MG63 (cell line): ENCODE results near the gene RPS19BP1. TPM values are rescaled to one million over a fixed set of nuclear protein-coding genes. Genes with fewer than 3 reads are reported as not detected.

Source experiments
- DNase-seq: peaks from one replicate; pipeline ENCODE4 v3.0.0-alpha.2; 2020
- H3K27me3 ChIP-seq: fragments of 250-450 bp; sonication (Bioruptor Pico); 2 replicates; pipeline ENCODE4 v1.5.1; 2020; ENCODE audit warnings: mild to moderate bottlenecking, moderate library complexity
- H3K36me3 ChIP-seq: fragments of 250-450 bp; sonication (Bioruptor Pico); 2 replicates; pipeline ENCODE4 v1.5.1; 2020; ENCODE audit warnings: mild to moderate bottlenecking, moderate library complexity
- H3K4me3 ChIP-seq: fragments of 250-450 bp; sonication (Bioruptor Pico); 2 replicates; pipeline ENCODE4 v1.5.1; 2020; ENCODE audit warnings: mild to moderate bottlenecking, moderate library complexity
- H3K9me3 ChIP-seq: fragments of 250-450 bp; sonication (Bioruptor Pico); 2 replicates; pipeline ENCODE4 v1.5.1; 2020; ENCODE audit warnings: mild to moderate bottlenecking, moderate library complexity
- total RNA-seq: library from RNA; depleted of rRNA; stranded (reverse); fragments of >200 nt; shearing (Covaris generic); gene quantifications from 2 replicates; pipeline ENCODE4 v1.2.3, GENCODE V29; 2014; ENCODE audit warnings: low replicate concordance; rRNA removed

Gene RPS19BP1
- 138 and 161 TPM in 2 replicates for total RNA-seq

GRCh38 chr22:39532215-39533073 lies at the start of gene RPS19BP1:
TSS of gene RPS19BP1 (minus strand) at chr22:39532748. CDS start at chr22:39532738, 10 bp downstream.
- peak within 1 kb of the TSS; percentile 86 for H3K4me3 ChIP-seq
- H3K27me3 ChIP-seq = no peaks in the 10 kb centered on the region
- H3K36me3 ChIP-seq = peaks cover 37% of the 10 kb centered on the region
- peak; percentile 98 for DNase-seq
- no peaks in the 10 kb centered on the region for H3K9me3 ChIP-seq

- DNase-seq = no peak
- H3K9me3 ChIP-seq = no peaks in the 10 kb centered on the region
- no peak overlapping the region for H3K4me3 ChIP-seq
- no peaks in the 10 kb centered on the region for H3K36me3 ChIP-seq
- H3K27me3 ChIP-seq = no peaks in the 10 kb centered on the region
Observed at GRCh38 chr22:39581303-39581702, 48.8 kb upstream of the RPS19BP1 start.

GRCh38 chr22:39580795-39581194 lies 48.2 kb upstream of the RPS19BP1 start:
- no peak overlapping the region for H3K4me3 ChIP-seq
- no peak for DNase-seq

GRCh38 chr22:39580006-39580441 lies 47.5 kb upstream of the RPS19BP1 start:
- H3K36me3 ChIP-seq = no peaks in the 10 kb centered on the region
- no peaks in the 10 kb centered on the region for H3K27me3 ChIP-seq
- no peak for DNase-seq
- no peak overlapping the region for H3K4me3 ChIP-seq
- no peaks in the 10 kb centered on the region for H3K9me3 ChIP-seq

More at GRCh38 chr22:39580795-39581194, 48.2 kb upstream of the RPS19BP1 start:
- no peaks in the 10 kb centered on the region for H3K36me3 ChIP-seq
- no peaks in the 10 kb centered on the region for H3K27me3 ChIP-seq
- no peaks in the 10 kb centered on the region for H3K9me3 ChIP-seq

- no peaks in the 10 kb centered on the region for H3K36me3 ChIP-seq
- DNase-seq = no peak
- H3K4me3 ChIP-seq = no peak overlapping the region
- no peaks in the 10 kb centered on the region for H3K27me3 ChIP-seq
- H3K9me3 ChIP-seq = no peaks in the 10 kb centered on the region
Observed at GRCh38 chr22:39577900-39578299, 45.4 kb upstream of the RPS19BP1 start.

- Histone ChIP-seq H3K36me3 (no peaks in the 10 kb centered on the region), H3K27me3 (no peaks in the 10 kb centered on the region), H3K4me3 (no peak overlapping the region), H3K9me3 (no peaks in the 10 kb centered on the region)
- DNase-seq = no peak
Observed at GRCh38 chr22:39577366-39577765, 44.8 kb upstream of the RPS19BP1 start.

- Histone ChIP-seq H3K4me3 (no peak overlapping the region), H3K36me3 (no peaks in the 10 kb centered on the region), H3K27me3 (no peaks in the 10 kb centered on the region), H3K9me3 (no peaks in the 10 kb centered on the region)
- DNase-seq = no peak
Observed at GRCh38 chr22:39576027-39576426, 43.5 kb upstream of the RPS19BP1 start.

GRCh38 chr22:39575552-39575825 lies 42.9 kb upstream of the RPS19BP1 start:
- Histone ChIP-seq H3K36me3 (no peaks in the 10 kb centered on the region), H3K4me3 (no peak overlapping the region), H3K27me3 (no peaks in the 10 kb centered on the region), H3K9me3 (no peaks in the 10 kb centered on the region)
- DNase-seq = no peak

GRCh38 chr22:39574779-39575551 lies 42.4 kb upstream of the RPS19BP1 start:
- DNase-seq = peak; percentile 94
- Histone ChIP-seq H3K9me3 (no peaks in the 10 kb centered on the region), H3K4me3 (no peak overlapping the region), H3K27me3 (no peaks in the 10 kb centered on the region), H3K36me3 (no peaks in the 10 kb centered on the region)

GRCh38 chr22:39571538-39571937 lies 39.0 kb upstream of the RPS19BP1 start:
- Histone ChIP-seq H3K36me3 (no peaks in the 10 kb centered on the region), H3K9me3 (no peaks in the 10 kb centered on the region)
- DNase-seq = no peak

GRCh38 chr22:39570665-39571064 lies 38.1 kb upstream of the RPS19BP1 start, which contains the start of gene CACNA1I:
TSS of gene CACNA1I (plus strand) at chr22:39570753. CDS start at chr22:39570753, 0 bp downstream.
- no peaks in the 10 kb centered on the region for H3K36me3 ChIP-seq
- H3K4me3 ChIP-seq = no peak within 1 kb of the TSS
- DNase-seq = no peak
- H3K9me3 ChIP-seq = no peaks in the 10 kb centered on the region
- no peaks in the 10 kb centered on the region for H3K27me3 ChIP-seq

More at GRCh38 chr22:39571538-39571937, 39.0 kb upstream of the RPS19BP1 start:
- Histone ChIP-seq H3K4me3 (no peak overlapping the region), H3K27me3 (no peaks in the 10 kb centered on the region)

- no peak overlapping the region for H3K4me3 ChIP-seq
- no peaks in the 10 kb centered on the region for H3K36me3 ChIP-seq
- no peak for DNase-seq
- no peaks in the 10 kb centered on the region for H3K9me3 ChIP-seq
- H3K27me3 ChIP-seq = no peaks in the 10 kb centered on the region
Observed at GRCh38 chr22:39570226-39570625, 37.7 kb upstream of the RPS19BP1 start.

- Histone ChIP-seq H3K9me3 (no peaks in the 10 kb centered on the region), H3K4me3 (no peak overlapping the region), H3K36me3 (no peaks in the 10 kb centered on the region), H3K27me3 (no peaks in the 10 kb centered on the region)
- DNase-seq = no peak
Observed at GRCh38 chr22:39569066-39569465, 36.5 kb upstream of the RPS19BP1 start.

GRCh38 chr22:39568278-39568981 lies 35.9 kb upstream of the RPS19BP1 start:
- no peak for DNase-seq
- no peaks in the 10 kb centered on the region; the same call in 1 of the 2 replicates for H3K27me3 ChIP-seq
- H3K36me3 ChIP-seq = no peaks in the 10 kb centered on the region

GRCh38 chr22:39567135-39567946 lies 34.8 kb upstream of the RPS19BP1 start:
- Histone ChIP-seq H3K36me3 (no peaks in the 10 kb centered on the region), H3K9me3 (no peaks in the 10 kb centered on the region), H3K27me3 (no peaks in the 10 kb centered on the region; the same call in 1 of the 2 replicates), H3K4me3 (no peak overlapping the region)
- DNase-seq = no peak

More at GRCh38 chr22:39568278-39568981, 35.9 kb upstream of the RPS19BP1 start:
- Histone ChIP-seq H3K9me3 (no peaks in the 10 kb centered on the region), H3K4me3 (no peak overlapping the region)

GRCh38 chr22:39565414-39565944 lies 32.9 kb upstream of the RPS19BP1 start:
- Histone ChIP-seq H3K4me3 (no peak overlapping the region), H3K27me3 (no peaks in the 10 kb centered on the region; the same call in 1 of the 2 replicates), H3K9me3 (no peaks in the 10 kb centered on the region), H3K36me3 (no peaks in the 10 kb centered on the region)
- no peak for DNase-seq
